Measurements from ENCODE around the gene HEATR5A.

The HEATR5A gene

GRCh38 chr14:31425905-31426304, 5.6 kb upstream of the HEATR5A start:
- DNase-seq: no peak

GRCh38 chr14:31421200-31421599, 850 bp upstream of the HEATR5A start:
- no peak for DNase-seq

GRCh38 chr14:31419967-31420318, 407 bp downstream of the HEATR5A start:
- DNase-seq: peak; percentile 25

GRCh38 chr14:31419179-31419966, 977 bp downstream of the HEATR5A start:
- no peak for DNase-seq

GRCh38 chr14:31418440-31418839, 1.9 kb downstream of the HEATR5A start:
- DNase-seq: no peak

- peak; percentile 13 for DNase-seq
These were observed 6.0 kb downstream of the HEATR5A start for GRCh38 chr14:31414190-31414833.

- peak; percentile 15 for DNase-seq
These were observed 9.1 kb downstream of the HEATR5A start for GRCh38 chr14:31411218-31411727.

- no peak for DNase-seq
These were observed 10.2 kb downstream of the HEATR5A start for GRCh38 chr14:31410048-31410650.

- DNase-seq: no peak
These were observed 11.9 kb downstream of the HEATR5A start for GRCh38 chr14:31408421-31408820.

GRCh38 chr14:31405599-31406232, 14.6 kb downstream of the HEATR5A start:
- DNase-seq: no peak

- no peak for DNase-seq
These were observed 15.2 kb downstream of the HEATR5A start for GRCh38 chr14:31405106-31405505.

- DNase-seq: no peak
These were observed 16.6 kb downstream of the HEATR5A start for GRCh38 chr14:31403707-31404106.

GRCh38 chr14:31402764-31403439, 17.4 kb downstream of the HEATR5A start:
- no peak for DNase-seq

GRCh38 chr14:31401369-31401932, 18.9 kb downstream of the HEATR5A start:
- no peak for DNase-seq

GRCh38 chr14:31400031-31400638, 20.2 kb downstream of the HEATR5A start:
- DNase-seq: no peak

GRCh38 chr14:31395572-31396205, 24.7 kb downstream of the HEATR5A start:
- DNase-seq: no peak

- DNase-seq: no peak
These were observed 25.2 kb downstream of the HEATR5A start for GRCh38 chr14:31395119-31395518.

- DNase-seq: no peak
These were observed 28.3 kb downstream of the HEATR5A start for GRCh38 chr14:31391977-31392503.

GRCh38 chr14:31391473-31391872, 28.9 kb downstream of the HEATR5A start:
- DNase-seq: no peak

GRCh38 chr14:31389946-31390345, 30.4 kb downstream of the HEATR5A start:
- DNase-seq: no peak
